Gastroesophageal sphincter (tissue), 4 donors: ENCODE data around the gene KIF13A. TPM values are rescaled to one million over a fixed set of nuclear protein-coding genes. Genes with fewer than 3 reads are reported as not detected.

Source experiments
- ATAC-seq: fragments of 150-250 bp; one replicate; pipeline ENCODE4 v1.9.1; 2016; ENCODE audit warnings: mild to moderate bottlenecking, moderate library complexity
- H3K27ac ChIP-seq, 4 donors: fragments of 200-600 bp; sonication (generic) in 3 of 4; 1 replicate in 3 of 4; 2 replicates in 1 of 4; pipeline ENCODE4 v1.5.1; 2016 to 2019
- H3K27me3 ChIP-seq: fragments of 200-600 bp; sonication (generic); one replicate; pipeline ENCODE4 v1.5.1; 2019
- H3K36me3 ChIP-seq, 2 donors: fragments of 200-600 bp; sonication (generic); one replicate each; pipeline ENCODE4 v1.5.1; 2019; ENCODE audit warnings: control low read depth in 1 of 2
- H3K4me1 ChIP-seq, 3 donors: fragments of 200-600 bp; sonication (generic); 1 replicate in 2 of 3; 2 replicates in 1 of 3; pipeline ENCODE4 v1.5.1; 2016 to 2019; ENCODE audit warnings: control low read depth in 2 of 3
- H3K4me3 ChIP-seq, 2 donors: fragments of 200-600 bp; sonication (generic); one replicate each; pipeline ENCODE4 v1.5.1; 2019; ENCODE audit warnings: mild to moderate bottlenecking in 1 of 2, moderate library complexity in 1 of 2
- H3K9me3 ChIP-seq, 3 donors: fragments of 200-600 bp; sonication (generic); one replicate each; pipeline ENCODE4 v1.5.1; 2017 to 2019; ENCODE audit warnings: control low read depth in 2 of 3
- CTCF ChIP-seq, 4 experiments: fragments of 200-600 bp in 2 of 4; fragments of 450-650 bp in 2 of 4; sonication (generic) in 1 of 4; IDR thresholded peaks; one replicate each; pipeline ENCODE4 v1.5.1; 2017 to 2019; ENCODE audit warnings: antibody characterized with exemption in 4 of 4, mild to moderate bottlenecking in 2 of 4, moderate library complexity in 2 of 4
- EP300 ChIP-seq: sonication (generic); formaldehyde crosslinking; IDR thresholded peaks from one replicate; pipeline ENCODE4 v1.6.1; 2017; ENCODE audit warnings: antibody characterized with exemption, mild to moderate bottlenecking
- POLR2A ChIP-seq, 2 donors: fragments of 450-650 bp; IDR thresholded peaks; one replicate each; pipeline ENCODE4 v1.6.1; 2017; ENCODE audit warnings: antibody characterized with exemption in 2 of 2, mild to moderate bottlenecking in 2 of 2, moderate library complexity in 1 of 2
- POLR2AphosphoS5 ChIP-seq: sonication (generic); formaldehyde crosslinking; IDR thresholded peaks from one replicate; pipeline ENCODE4 v1.6.1; 2017; ENCODE audit warnings: antibody characterized with exemption
- WGBS, 2 donors: methylation state at CpG; one replicate each; pipeline ENCODE4 v1.1.5; 2018; ENCODE audit warnings: low coverage in 1 of 2; 5-methylcytosine and 5-hydroxymethylcytosine counted together
- total RNA-seq, 4 donors: library from RNA; depleted of rRNA; stranded (reverse); fragments of >200 nt; gene quantifications; one replicate each; pipeline ENCODE4 v1.1.0, GENCODE V29; 2016

The KIF13A gene
- total RNA-seq, 4 donors from 2014 or later = 67.7 to 98.9 (median 84.1) TPM

GRCh38 chr6:17856306-17856705 lies 131.1 kb downstream of the KIF13A start:
- peaks cover 0 to 8% of the 10 kb centered on the region in 2 donors for H3K36me3 ChIP-seq
- no peak for ATAC-seq
- no peaks in the 10 kb centered on the region for H3K27me3 ChIP-seq
- peaks cover 3 to 51% (median 9%) of the 10 kb centered on the region in 3 donors for H3K4me1 ChIP-seq
- H3K27ac ChIP-seq = no peak overlapping the region
- H3K9me3 ChIP-seq = no peaks in the 10 kb centered on the region
- no peak overlapping the region for H3K4me3 ChIP-seq
- 75 to 94% methylated on average over 2 to 3 of the region's 3 CpGs for WGBS, 2 donors
- TF ChIP-seq EP300 (no peak), POLR2AphosphoS5 (no peak), CTCF (IDR thresholded peaks at IDR 0.05) (no peak), POLR2A (IDR thresholded peaks at IDR 0.05) (no peak)

- WGBS, 2 donors = 73% methylated on average over 2 of the region's 2 CpGs
- peaks cover 5 to 52% (median 9%) of the 10 kb centered on the region in 3 donors for H3K4me1 ChIP-seq
- no peaks in the 10 kb centered on the region for H3K27me3 ChIP-seq
- H3K4me3 ChIP-seq = no peak overlapping the region
- peaks cover 0 to 13% of the 10 kb centered on the region in 2 donors for H3K36me3 ChIP-seq
- no peak overlapping the region for H3K27ac ChIP-seq
- no peaks in the 10 kb centered on the region for H3K9me3 ChIP-seq
- ATAC-seq = no peak
- TF ChIP-seq POLR2A (IDR thresholded peaks at IDR 0.05) = no peak
- TF ChIP-seq EP300 = no peak
- TF ChIP-seq POLR2AphosphoS5 = no peak
- TF ChIP-seq CTCF (IDR thresholded peaks at IDR 0.05) = no peak
Observed at GRCh38 chr6:17855381-17855780, 132.1 kb downstream of the KIF13A start.

GRCh38 chr6:17853533-17853932 lies 133.9 kb downstream of the KIF13A start:
- WGBS, 2 donors = 74 to 90% methylated on average over 2 of the region's 2 CpGs
- Histone ChIP-seq H3K9me3 (no peaks in the 10 kb centered on the region), H3K36me3 (peaks cover 0 to 31% of the 10 kb centered on the region in 2 donors), H3K27ac (no peak overlapping the region), H3K4me3 (no peak overlapping the region), H3K27me3 (no peaks in the 10 kb centered on the region), H3K4me1 (peaks cover 5 to 40% (median 9%) of the 10 kb centered on the region in 3 donors)
- TF ChIP-seq CTCF (IDR thresholded peaks at IDR 0.05) = no peak
- no peak for TF ChIP-seq POLR2AphosphoS5
- TF ChIP-seq EP300 = no peak
- no peak for TF ChIP-seq POLR2A (IDR thresholded peaks at IDR 0.05)
- ATAC-seq = no peak

- H3K27ac ChIP-seq = peak overlapping the region in 3 of 4 donors; percentile 16 to 59 (median 36)
- ATAC-seq = peak; percentile 28
Observed at GRCh38 chr6:17851720-17852161, 135.7 kb downstream of the KIF13A start.

GRCh38 chr6:17851001-17851719 lies 136.3 kb downstream of the KIF13A start:
- Histone ChIP-seq H3K9me3 (no peaks in the 10 kb centered on the region), H3K27ac (peak overlapping the region in 3 of 4 donors; percentile 16 to 59 (median 36)), H3K4me1 (peaks cover 5 to 36% (median 9%) of the 10 kb centered on the region in 3 donors), H3K27me3 (no peaks in the 10 kb centered on the region), H3K36me3 (peaks cover 0 to 45% of the 10 kb centered on the region in 2 donors), H3K4me3 (no peak overlapping the region)
- TF ChIP-seq EP300 = no peak
- 42 to 51% methylated on average over 3 of the region's 3 CpGs for WGBS, 2 donors
- ATAC-seq = peak; percentile 22

More at GRCh38 chr6:17851720-17852161, 135.7 kb downstream of the KIF13A start:
- Histone ChIP-seq H3K9me3 (no peaks in the 10 kb centered on the region), H3K4me3 (no peak overlapping the region), H3K27me3 (no peaks in the 10 kb centered on the region), H3K4me1 (peaks cover 5 to 36% (median 9%) of the 10 kb centered on the region in 3 donors), H3K36me3 (peaks cover 0 to 44% of the 10 kb centered on the region in 2 donors)
- TF ChIP-seq POLR2AphosphoS5 = peak; percentile 46
- no peak for TF ChIP-seq POLR2A (IDR thresholded peaks at IDR 0.05)
- 19 to 40% methylated on average over 4 of the region's 4 CpGs for WGBS, 2 donors

GRCh38 chr6:17850281-17850680 lies 137.2 kb downstream of the KIF13A start:
- no peak overlapping the region for H3K27ac ChIP-seq
- H3K4me1 ChIP-seq = peaks cover 5 to 31% (median 9%) of the 10 kb centered on the region in 3 donors
- no peaks in the 10 kb centered on the region for H3K27me3 ChIP-seq
- ATAC-seq = no peak
- no peak for TF ChIP-seq EP300
- no peak for TF ChIP-seq CTCF (IDR thresholded peaks at IDR 0.05)
- TF ChIP-seq POLR2A (IDR thresholded peaks at IDR 0.05) = no peak
- no peak for TF ChIP-seq POLR2AphosphoS5
- peaks cover 0 to 39% of the 10 kb centered on the region in 2 donors for H3K36me3 ChIP-seq
- no peak overlapping the region for H3K4me3 ChIP-seq
- H3K9me3 ChIP-seq = no peaks in the 10 kb centered on the region
- 100% methylated on average over 1 to 4 of the region's 5 CpGs for WGBS, 2 donors
